Measurements from ENCODE around the gene NRG2.
A peak's percentile ranks its signal among the peaks of the same experiment; 100 is the strongest.

Gene NRG2

DNA sequence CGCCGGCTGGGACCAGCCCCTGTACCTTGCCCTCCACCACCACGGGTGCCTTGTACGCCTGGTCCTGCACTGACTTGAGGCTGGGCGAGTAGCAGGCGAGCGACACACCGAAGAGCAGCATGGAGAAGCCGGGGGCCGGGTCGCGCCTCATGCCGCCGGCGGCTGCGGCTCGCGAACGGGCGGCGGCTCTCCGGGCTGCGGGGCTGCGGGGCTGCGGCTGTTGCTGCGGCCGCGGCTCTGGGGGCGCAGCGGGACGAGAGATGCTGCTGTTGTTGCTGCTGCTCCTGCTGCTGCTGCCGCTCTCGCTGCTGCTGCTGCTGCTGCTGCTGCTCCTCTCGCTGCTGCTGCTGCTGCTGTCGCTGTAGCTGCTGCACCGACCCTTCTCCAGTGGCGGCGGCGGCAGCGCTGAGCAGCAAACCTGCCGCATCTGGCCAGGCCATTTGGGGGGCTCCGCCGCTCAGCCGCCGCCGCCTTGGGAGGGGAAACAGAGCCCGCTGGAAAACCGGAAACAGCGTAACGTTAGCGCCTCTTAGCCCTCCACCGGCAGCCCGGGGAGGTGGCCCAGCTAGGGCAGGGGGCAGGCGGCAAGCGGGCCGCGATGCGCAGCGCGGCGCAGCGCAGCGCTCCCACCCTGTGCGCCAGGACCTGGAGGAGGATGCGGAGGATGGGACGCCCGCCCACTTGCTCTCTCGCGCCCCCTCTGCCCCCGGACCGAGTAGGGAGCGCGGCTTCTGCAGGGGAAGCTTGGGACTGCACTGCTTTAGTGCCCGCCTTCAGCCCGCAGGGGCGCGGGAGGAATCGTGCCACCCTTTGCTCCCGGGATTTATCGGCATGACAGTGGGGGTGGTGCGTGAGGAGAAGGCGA, at the start of gene NRG2:
NRG2 (minus strand) TSS at position 657 of the 865 bp plus-strand sequence.
- H3K4me3 ChIP-seq (ENCODE audit: low read depth, low read length) = peak within 1 kb of the TSS; percentile 62
- TF ChIP-seq, protein P1, sequence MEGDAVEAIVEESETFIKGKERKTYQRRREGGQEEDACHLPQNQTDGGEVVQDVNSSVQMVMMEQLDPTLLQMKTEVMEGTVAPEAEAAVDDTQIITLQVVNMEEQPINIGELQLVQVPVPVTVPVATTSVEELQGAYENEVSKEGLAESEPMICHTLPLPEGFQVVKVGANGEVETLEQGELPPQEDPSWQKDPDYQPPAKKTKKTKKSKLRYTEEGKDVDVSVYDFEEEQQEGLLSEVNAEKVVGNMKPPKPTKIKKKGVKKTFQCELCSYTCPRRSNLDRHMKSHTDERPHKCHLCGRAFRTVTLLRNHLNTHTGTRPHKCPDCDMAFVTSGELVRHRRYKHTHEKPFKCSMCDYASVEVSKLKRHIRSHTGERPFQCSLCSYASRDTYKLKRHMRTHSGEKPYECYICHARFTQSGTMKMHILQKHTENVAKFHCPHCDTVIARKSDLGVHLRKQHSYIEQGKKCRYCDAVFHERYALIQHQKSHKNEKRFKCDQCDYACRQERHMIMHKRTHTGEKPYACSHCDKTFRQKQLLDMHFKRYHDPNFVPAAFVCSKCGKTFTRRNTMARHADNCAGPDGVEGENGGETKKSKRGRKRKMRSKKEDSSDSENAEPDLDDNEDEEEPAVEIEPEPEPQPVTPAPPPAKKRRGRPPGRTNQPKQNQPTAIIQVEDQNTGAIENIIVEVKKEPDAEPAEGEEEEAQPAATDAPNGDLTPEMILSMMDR (IDR thresholded peaks at IDR 0.05; ENCODE audit: low read depth, low read length) = no peak

DNA sequence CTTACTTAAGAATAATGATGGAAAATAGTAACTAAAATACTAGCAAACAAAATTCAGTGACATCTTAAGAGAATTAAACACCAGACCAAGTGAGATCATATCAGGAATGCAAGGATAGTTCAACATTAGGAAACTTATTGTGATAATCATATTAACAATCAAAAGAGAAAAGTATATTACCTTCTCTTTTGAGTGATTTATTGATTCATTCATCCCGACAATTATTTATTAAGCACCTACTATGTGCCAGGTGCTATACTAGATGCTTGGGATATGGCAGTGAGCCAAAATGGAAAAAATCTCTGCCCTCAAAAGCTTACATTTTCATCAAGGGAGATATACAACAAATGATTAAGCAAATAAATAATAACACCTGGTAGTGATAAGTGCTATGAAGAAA, 47.2 kb upstream of the NRG2 start:
- TF ChIP-seq, protein P1 (IDR thresholded peaks at IDR 0.05; ENCODE audit: low read depth, low read length) = no peak
- no peak overlapping the region for H3K4me3 ChIP-seq (ENCODE audit: low read depth, low read length)

DNA sequence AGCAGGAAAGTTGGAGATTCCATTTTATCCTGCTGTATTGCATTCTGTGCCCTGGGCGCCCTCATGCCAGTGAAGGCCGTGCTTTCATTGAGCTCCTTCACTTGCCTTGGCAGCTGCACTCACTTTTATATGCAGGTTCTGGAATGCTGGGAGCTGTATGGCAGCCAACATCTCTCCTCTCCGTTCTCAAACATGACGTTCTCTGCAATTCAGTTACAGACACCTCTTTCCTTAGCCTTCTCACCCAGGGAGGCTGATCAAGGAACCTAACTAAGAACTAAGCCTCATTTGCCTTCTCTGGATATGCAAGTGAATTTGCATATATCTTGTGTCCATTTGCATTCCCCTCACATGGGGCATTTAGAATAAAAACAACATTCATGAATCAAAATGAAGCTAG, 41.4 kb upstream of the NRG2 start:
- TF ChIP-seq, protein P1 (IDR thresholded peaks at IDR 0.05; ENCODE audit: low read depth, low read length) = no peak
- no peak overlapping the region for H3K4me3 ChIP-seq (ENCODE audit: low read depth, low read length)

DNA sequence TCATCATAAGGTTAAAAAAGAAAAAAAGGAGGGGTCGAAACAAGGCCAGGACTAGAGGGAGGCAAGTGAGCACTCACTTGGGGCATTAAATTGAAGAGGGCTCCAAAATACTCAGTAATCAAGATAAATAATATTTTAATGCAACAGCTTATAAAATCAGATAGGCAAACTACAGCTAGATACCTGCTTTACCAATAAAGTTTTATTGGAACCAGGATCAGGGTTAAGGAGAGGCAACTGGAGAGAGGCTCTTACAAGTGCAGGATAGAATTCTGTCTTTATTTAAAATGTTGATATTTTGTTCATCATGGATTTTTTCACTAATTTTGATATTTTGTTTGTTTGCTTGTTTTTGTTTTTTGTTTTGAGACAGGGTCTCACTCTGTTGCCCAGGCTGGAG, 40.6 kb upstream of the NRG2 start:
- TF ChIP-seq, protein P1 (IDR thresholded peaks at IDR 0.05; ENCODE audit: low read depth, low read length) = no peak
- no peak overlapping the region for H3K4me3 ChIP-seq (ENCODE audit: low read depth, low read length)

DNA sequence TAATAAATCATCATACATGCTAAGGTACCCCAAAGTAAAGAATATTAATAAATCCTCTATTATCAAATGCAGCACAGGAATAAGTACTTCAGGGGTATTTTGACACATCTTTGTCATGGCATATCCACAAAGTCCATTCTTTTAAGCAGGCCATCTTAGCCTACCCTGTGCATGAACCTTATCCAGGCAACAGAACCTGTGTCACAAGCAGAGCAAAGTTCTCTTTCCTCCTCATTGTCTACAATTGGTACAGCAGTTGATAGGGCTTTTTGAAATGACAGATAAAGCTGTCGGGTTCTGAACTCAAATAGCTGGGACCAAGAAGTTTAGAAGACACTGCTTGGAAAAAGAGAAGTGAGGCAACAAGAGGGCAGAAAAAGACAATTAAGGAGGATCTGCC, 40.0 kb upstream of the NRG2 start:
- H3K4me3 ChIP-seq (ENCODE audit: low read depth, low read length) = no peak overlapping the region
- TF ChIP-seq, protein P1 (IDR thresholded peaks at IDR 0.05; ENCODE audit: low read depth, low read length) = no peak

DNA sequence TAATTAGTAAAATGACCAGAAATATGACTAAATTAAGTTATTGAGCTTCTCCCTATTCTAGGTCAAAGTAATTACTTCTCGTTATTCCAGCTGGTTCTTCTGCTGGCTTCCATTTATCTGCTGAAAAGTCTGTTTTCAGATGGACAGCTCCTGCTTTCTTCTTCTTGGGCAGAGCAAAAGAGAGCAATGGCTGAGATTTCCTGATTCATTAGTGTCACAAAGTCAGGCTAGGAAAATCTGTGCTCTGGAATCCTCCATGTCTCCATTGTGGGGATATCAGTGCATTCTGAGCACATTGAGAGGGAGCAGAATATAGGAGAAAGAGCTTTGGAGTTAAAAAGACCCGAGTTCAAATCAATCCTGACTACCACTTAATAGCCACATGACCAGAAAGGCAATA, 33.7 kb upstream of the NRG2 start:
- TF ChIP-seq, protein P1 (IDR thresholded peaks at IDR 0.05; ENCODE audit: low read depth, low read length) = no peak
- no peak overlapping the region for H3K4me3 ChIP-seq (ENCODE audit: low read depth, low read length)

DNA sequence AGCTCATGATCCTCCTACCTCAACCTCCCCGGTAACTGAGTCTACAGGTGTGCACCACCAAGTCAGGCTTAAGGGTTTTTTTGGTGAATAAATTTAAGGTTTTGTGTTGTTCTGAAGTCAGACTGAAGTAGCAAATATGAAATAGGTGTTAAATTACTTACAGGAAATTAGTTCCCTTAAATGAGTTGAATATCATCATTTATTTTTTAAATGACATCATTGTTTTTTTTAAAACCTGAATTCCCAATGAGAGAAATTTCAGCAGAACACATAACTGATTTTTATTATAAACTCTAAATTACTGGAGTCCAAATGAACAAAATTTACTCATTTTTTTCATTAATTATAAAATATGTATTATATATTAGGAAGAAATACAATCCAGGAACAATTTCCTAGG, 33.0 kb upstream of the NRG2 start:
- TF ChIP-seq, protein P1 (IDR thresholded peaks at IDR 0.05; ENCODE audit: low read depth, low read length) = no peak

More for the DNA sequence above, 33.0 kb upstream of the NRG2 start:
- no peak overlapping the region for H3K4me3 ChIP-seq (ENCODE audit: low read depth, low read length)
